PC-3 (cell line): ENCODE data around the gene COL13A1. TPM values are rescaled to one million over a fixed set of nuclear protein-coding genes. Genes with fewer than 3 reads are reported as not detected.

Experiments used
- ATAC-seq: fragments of 200-7000 bp; cut with Tn5 transposase; 2 replicates; pipeline ENCODE4 v1.9.1; 2020; ENCODE audit warnings: mild to moderate bottlenecking, moderate library complexity
- BruUV-seq: library from RNA; stranded (reverse); fragments of 400-500 nt; replicated peaks from 2 replicates; lab custom pipeline; 2021; lab: Mats Ljungman, UMichigan
- CTCF ChIA-PET: fragments of 300-600 bp; sonication (Branson Sonifier 250); formaldehyde crosslinking; loops from one replicate; lab custom pipeline; 2022; ENCODE audit warnings: antibody characterized with exemption; lab: Charles Lee
- POLR2A ChIA-PET: fragments of 300-600 bp; sonication (Branson Sonifier 250); formaldehyde crosslinking; loops from one replicate; lab custom pipeline; 2022; ENCODE audit warnings: antibody characterized with exemption; ENCODE audit not compliant: unreplicated experiment; lab: Charles Lee
- DNase-seq: peaks from one replicate; pipeline ENCODE4 v3.0.0-alpha.2; 2015
- H2AFZ ChIP-seq: fragments of 300-600 bp; sonication (generic); 2 replicates; pipeline ENCODE4 v1.6.0; 2016; ENCODE audit warnings: antibody characterized with exemption, low read length
- H3F3A ChIP-seq: fragments of 300-600 bp; sonication (generic); one replicate; pipeline ENCODE4 v1.6.0; 2017; ENCODE audit warnings: antibody characterized with exemption, low read length, control low read depth, mild to moderate bottlenecking; ENCODE audit not compliant: unreplicated experiment
- H3K27ac ChIP-seq: fragments of 300-600 bp; sonication (generic); 2 replicates; pipeline ENCODE4 v1.5.1; 2016; ENCODE audit warnings: mild to moderate bottlenecking, low read length
- H3K27me3 ChIP-seq: fragments of 300-600 bp; sonication (generic); 2 replicates; pipeline ENCODE4 v1.6.1; 2016; ENCODE audit warnings: low read length, mixed read lengths
- H3K36me3 ChIP-seq: fragments of 300-600 bp; sonication (generic); 2 replicates; pipeline ENCODE4 v1.6.1; 2016; ENCODE audit warnings: low read depth, mixed run types, low read length, mixed read lengths
- H3K4me1 ChIP-seq: fragments of 300-600 bp; sonication (generic); 2 replicates; pipeline ENCODE4 v1.5.1; 2016; ENCODE audit warnings: low read length; ENCODE audit not compliant: insufficient read depth
- H3K4me2 ChIP-seq: fragments of 300-600 bp; sonication (generic); 2 replicates; pipeline ENCODE4 v1.6.0; 2016; ENCODE audit warnings: low read length
- H3K4me3 ChIP-seq: fragments of 300-600 bp; sonication (generic); 2 replicates; pipeline ENCODE4 v1.5.1; 2016; ENCODE audit warnings: mild to moderate bottlenecking, low read length, mixed read lengths
- H3K79me2 ChIP-seq: fragments of 300-600 bp; sonication (generic); 2 replicates; pipeline ENCODE4 v1.6.1; 2017; ENCODE audit warnings: low read length, mixed read lengths
- H3K9ac ChIP-seq: fragments of 300-600 bp; sonication (generic); 2 replicates; pipeline ENCODE4 v1.6.0; 2016; ENCODE audit warnings: mild to moderate bottlenecking, low read length
- H3K9me2 ChIP-seq: fragments of 300-600 bp; sonication (generic); replicated peaks from 2 replicates; pipeline ENCODE4 v1.6.1; 2016; ENCODE audit warnings: mixed run types, low read length, mixed read lengths
- H3K9me3 ChIP-seq: fragments of 300-600 bp; sonication (generic); 2 replicates; pipeline ENCODE4 v1.6.1; 2016; ENCODE audit warnings: low read length, mixed read lengths
- H4K20me1 ChIP-seq: fragments of 300-600 bp; sonication (generic); 2 replicates; pipeline ENCODE4 v1.6.1; 2016; ENCODE audit warnings: low read length, mixed read lengths
- EZH2 ChIP-seq: fragments of 300-600 bp; sonication (generic); IDR thresholded peaks from one replicate; pipeline ENCODE4 v1.6.1; 2017; ENCODE audit warnings: antibody characterized with exemption, mild to moderate bottlenecking, low read length; ENCODE audit not compliant: unreplicated experiment
- EZH2phosphoT487 ChIP-seq: fragments of 300-600 bp; sonication (generic); IDR thresholded peaks from 2 replicates; pipeline ENCODE4 v1.6.1; 2018; ENCODE audit warnings: mild to moderate bottlenecking, antibody characterized with exemption, low read length, borderline replicate concordance
- intact Hi-C: fragments of 100-400 bp; cut with micrococcal nuclease; formaldehyde crosslinking; loops from 2 replicates; pipeline ENCODE4 v1.9.0; 2023
- total RNA-seq: library from RNA; depleted of rRNA; stranded (reverse); fragments of >200 nt; gene quantifications from 2 replicates; pipeline ENCODE4 v1.2.3, GENCODE V29; 2014
- TF ChIP-seq, protein P1 (sequence below): fragments of 300-600 bp; sonication (generic); conservative IDR thresholded peaks from 2 replicates; pipeline ENCODE4 v1.5.1; 2017; ENCODE audit warnings: antibody characterized with exemption, low read depth, mild to moderate bottlenecking, low read length

COL13A1 gene
- total RNA-seq, 1 experiment from 2014 or later, result 201 TPM

DNA sequence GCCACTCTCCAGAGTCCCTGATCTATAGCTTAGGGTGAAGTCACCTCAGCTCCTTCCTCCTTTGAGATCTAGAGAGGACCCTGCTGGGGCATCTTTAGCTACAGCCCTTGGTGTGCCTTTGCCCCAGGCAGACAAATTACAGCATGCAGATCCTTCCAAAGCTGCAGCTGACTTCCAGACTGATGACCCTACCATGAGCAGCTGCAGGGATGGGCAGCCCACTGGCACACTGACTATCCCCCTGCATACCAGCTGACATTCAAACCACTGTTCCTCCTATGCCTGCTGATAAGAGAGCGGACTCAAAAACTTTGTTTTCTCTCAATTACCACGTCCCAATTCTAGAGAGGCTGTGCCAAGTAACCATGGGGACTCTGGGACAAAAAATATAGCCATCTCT, 70.6 kb downstream of the COL13A1 start:
- H3K27ac ChIP-seq, result no peak overlapping the region
- no peaks in the 10 kb centered on the region for H3K9me3 ChIP-seq
- no peak overlapping the region for H3K4me3 ChIP-seq
- ATAC-seq (no peak), DNase-seq (no peak)
- H3K79me2 ChIP-seq, result peaks cover 31% of the 10 kb centered on the region
- no TSS peak for BruUV-seq
- H2AFZ ChIP-seq, result no peak overlapping the region
- peaks cover 18% of the 10 kb centered on the region for H3F3A ChIP-seq
- H3K27me3 ChIP-seq, result no peaks in the 10 kb centered on the region
- intact Hi-C loops, result no loop called here
- ChIA-PET POLR2A (no interaction called here), CTCF (no interaction called here)
- H3K4me2 ChIP-seq, result no peak overlapping the region
- H3K9me2 ChIP-seq, result no peaks in the 10 kb centered on the region
- peaks cover 52% of the 10 kb centered on the region for H3K36me3 ChIP-seq
- TF ChIP-seq EZH2 (no peak), EZH2phosphoT487 (no peak)
- TF ChIP-seq, protein P1, sequence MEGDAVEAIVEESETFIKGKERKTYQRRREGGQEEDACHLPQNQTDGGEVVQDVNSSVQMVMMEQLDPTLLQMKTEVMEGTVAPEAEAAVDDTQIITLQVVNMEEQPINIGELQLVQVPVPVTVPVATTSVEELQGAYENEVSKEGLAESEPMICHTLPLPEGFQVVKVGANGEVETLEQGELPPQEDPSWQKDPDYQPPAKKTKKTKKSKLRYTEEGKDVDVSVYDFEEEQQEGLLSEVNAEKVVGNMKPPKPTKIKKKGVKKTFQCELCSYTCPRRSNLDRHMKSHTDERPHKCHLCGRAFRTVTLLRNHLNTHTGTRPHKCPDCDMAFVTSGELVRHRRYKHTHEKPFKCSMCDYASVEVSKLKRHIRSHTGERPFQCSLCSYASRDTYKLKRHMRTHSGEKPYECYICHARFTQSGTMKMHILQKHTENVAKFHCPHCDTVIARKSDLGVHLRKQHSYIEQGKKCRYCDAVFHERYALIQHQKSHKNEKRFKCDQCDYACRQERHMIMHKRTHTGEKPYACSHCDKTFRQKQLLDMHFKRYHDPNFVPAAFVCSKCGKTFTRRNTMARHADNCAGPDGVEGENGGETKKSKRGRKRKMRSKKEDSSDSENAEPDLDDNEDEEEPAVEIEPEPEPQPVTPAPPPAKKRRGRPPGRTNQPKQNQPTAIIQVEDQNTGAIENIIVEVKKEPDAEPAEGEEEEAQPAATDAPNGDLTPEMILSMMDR, result no peak
- peaks cover 60% of the 10 kb centered on the region for H3K4me1 ChIP-seq
- no peak overlapping the region for H3K9ac ChIP-seq
- H4K20me1 ChIP-seq, result no peaks in the 10 kb centered on the region

GRCh38 chr10:69873135-69873639, 71.5 kb downstream of the COL13A1 start:
- Histone ChIP-seq H3K27me3 (no peaks in the 10 kb centered on the region), H3K9ac (no peak overlapping the region), H3K36me3 (peaks cover 56% of the 10 kb centered on the region), H3K4me2 (no peak overlapping the region), H3K79me2 (peaks cover 26% of the 10 kb centered on the region), H2AFZ (no peak overlapping the region), H4K20me1 (no peaks in the 10 kb centered on the region), H3K9me2 (no peaks in the 10 kb centered on the region), H3K4me1 (peaks cover 51% of the 10 kb centered on the region), H3K9me3 (no peaks in the 10 kb centered on the region), H3K4me3 (no peak overlapping the region), H3K27ac (peak overlapping the region; percentile 77), H3F3A (peaks cover 14% of the 10 kb centered on the region)
- ATAC-seq, result no peak
- BruUV-seq, result no TSS peak
- DNase-seq, result no peak
- intact Hi-C loops, result no loop called here
- ChIA-PET CTCF (no interaction called here), POLR2A (no interaction called here)
- TF ChIP-seq EZH2phosphoT487, result no peak
- TF ChIP-seq, protein P1, result no peak
- TF ChIP-seq EZH2, result no peak

DNA sequence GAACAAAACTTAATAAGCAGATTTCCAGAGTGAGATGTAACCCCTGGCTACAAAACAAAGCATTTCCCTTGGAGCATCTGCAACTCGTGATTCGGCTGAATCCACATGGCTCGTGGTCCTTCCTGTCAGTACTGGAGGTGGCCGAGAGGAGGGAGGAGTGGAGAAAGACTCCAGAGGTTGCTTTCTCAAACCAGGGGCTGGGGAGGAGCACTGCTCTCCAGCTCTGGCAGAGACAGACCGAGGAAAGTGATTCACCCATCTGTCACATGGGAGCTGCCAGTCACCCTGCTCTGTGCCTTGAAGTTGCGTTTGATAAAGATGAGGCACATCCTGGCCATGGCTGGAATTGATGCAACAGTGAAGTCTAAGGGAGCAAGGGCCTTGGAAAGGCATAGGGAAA, 72.7 kb downstream of the COL13A1 start:
- H3K9ac ChIP-seq, result peak overlapping the region; percentile 46
- H3K27me3 ChIP-seq, result no peaks in the 10 kb centered on the region
- H3K9me2 ChIP-seq, result no peaks in the 10 kb centered on the region
- H4K20me1 ChIP-seq, result no peaks in the 10 kb centered on the region
- peak overlapping the region; percentile 77 for H3K27ac ChIP-seq
- H3K4me1 ChIP-seq, result peaks cover 38% of the 10 kb centered on the region
- H3K36me3 ChIP-seq, result peaks cover 60% of the 10 kb centered on the region
- H2AFZ ChIP-seq, result peak overlapping the region; percentile 43
- intact Hi-C loops, result loop anchor here (1.0 kb wide), 2 partner anchors 10 to 71 kb away; no protein-coding TSS in a partner anchor
- no peaks in the 10 kb centered on the region for H3K9me3 ChIP-seq
- no TSS peak for BruUV-seq
- CTCF ChIA-PET, result interaction anchor here (0.6 kb wide), 1 partner anchor 441 kb away, joined by 3 read pairs; no protein-coding TSS in a partner anchor
- peaks cover 26% of the 10 kb centered on the region for H3K79me2 ChIP-seq
- DNase-seq (peak; percentile 99), ATAC-seq (peak; percentile 97)
- H3K4me3 ChIP-seq, result no peak overlapping the region
- H3F3A ChIP-seq, result peaks cover 5% of the 10 kb centered on the region
- POLR2A ChIA-PET, result no interaction called here
- peak overlapping the region; percentile 23 for H3K4me2 ChIP-seq
- TF ChIP-seq EZH2 (no peak), EZH2phosphoT487 (no peak)
- TF ChIP-seq, protein P1, result peak; percentile 30; the same call in 1 of the 2 replicates
